A549 (cell line): ENCODE data around the gene CDC20.

ENCODE experiments used
- CHD2 ChIP-seq: fragments of 150-350 bp; IDR thresholded peaks from 2 replicates; pipeline ENCODE4 v1.6.1; 2014; ENCODE audit warnings: low read length; ENCODE audit not compliant: partially characterized antibody
- ELK1 ChIP-seq: fragments of 150-350 bp; IDR thresholded peaks from 2 replicates; pipeline ENCODE4 v1.6.1; 2014; ENCODE audit warnings: low read depth, mild to moderate bottlenecking, low read length
- MAZ ChIP-seq: fragments of 150-350 bp; IDR thresholded peaks from 2 replicates; pipeline ENCODE4 v1.6.1; 2014; ENCODE audit warnings: antibody characterized with exemption, low read depth, low read length, borderline replicate concordance
- POLR2A ChIP-seq: IDR thresholded peaks from 2 replicates; pipeline ENCODE4 v1.6.1; 2012; ENCODE audit warnings: mild to moderate bottlenecking, low read length
- USF2 ChIP-seq: fragments of 450-650 bp; IDR thresholded peaks from 2 replicates; pipeline ENCODE4 v1.6.1; 2014; ENCODE audit warnings: antibody characterized with exemption
- ZSCAN20 ChIP-seq: fragments of 250-450 bp; sonication (Bioruptor Pico); IDR thresholded peaks from 2 replicates; pipeline ENCODE4 v1.8.0; 2022; ENCODE audit warnings: mild to moderate bottlenecking, moderate library complexity
- TF ChIP-seq, protein P1 (sequence below): fragments of >200 bp; sonication (Bioruptor Twin); formaldehyde crosslinking; IDR thresholded peaks from 3 replicates; pipeline ENCODE4 v1.5.1; 2016
- TF ChIP-seq, protein P2 (sequence below): IDR thresholded peaks from 2 replicates; pipeline ENCODE4 v1.6.1; 2012

GRCh38 chr1:43349594-43350306 is 9.0 kb upstream of the CDC20 start:
- TF ChIP-seq, protein P1, sequence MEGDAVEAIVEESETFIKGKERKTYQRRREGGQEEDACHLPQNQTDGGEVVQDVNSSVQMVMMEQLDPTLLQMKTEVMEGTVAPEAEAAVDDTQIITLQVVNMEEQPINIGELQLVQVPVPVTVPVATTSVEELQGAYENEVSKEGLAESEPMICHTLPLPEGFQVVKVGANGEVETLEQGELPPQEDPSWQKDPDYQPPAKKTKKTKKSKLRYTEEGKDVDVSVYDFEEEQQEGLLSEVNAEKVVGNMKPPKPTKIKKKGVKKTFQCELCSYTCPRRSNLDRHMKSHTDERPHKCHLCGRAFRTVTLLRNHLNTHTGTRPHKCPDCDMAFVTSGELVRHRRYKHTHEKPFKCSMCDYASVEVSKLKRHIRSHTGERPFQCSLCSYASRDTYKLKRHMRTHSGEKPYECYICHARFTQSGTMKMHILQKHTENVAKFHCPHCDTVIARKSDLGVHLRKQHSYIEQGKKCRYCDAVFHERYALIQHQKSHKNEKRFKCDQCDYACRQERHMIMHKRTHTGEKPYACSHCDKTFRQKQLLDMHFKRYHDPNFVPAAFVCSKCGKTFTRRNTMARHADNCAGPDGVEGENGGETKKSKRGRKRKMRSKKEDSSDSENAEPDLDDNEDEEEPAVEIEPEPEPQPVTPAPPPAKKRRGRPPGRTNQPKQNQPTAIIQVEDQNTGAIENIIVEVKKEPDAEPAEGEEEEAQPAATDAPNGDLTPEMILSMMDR = no peak
- TF ChIP-seq POLR2A = no peak
- TF ChIP-seq CHD2 = no peak
- TF ChIP-seq ZSCAN20 (CRISPR knock-in tag) = no peak
- TF ChIP-seq ELK1 = no peak
- no peak for TF ChIP-seq USF2
- TF ChIP-seq, protein P2, sequence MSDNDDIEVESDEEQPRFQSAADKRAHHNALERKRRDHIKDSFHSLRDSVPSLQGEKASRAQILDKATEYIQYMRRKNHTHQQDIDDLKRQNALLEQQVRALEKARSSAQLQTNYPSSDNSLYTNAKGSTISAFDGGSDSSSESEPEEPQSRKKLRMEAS = no peak
- TF ChIP-seq MAZ = no peak
